ENCODE results near the gene ATP11C. TPM values are rescaled to one million over a fixed set of nuclear protein-coding genes. Genes with fewer than 3 reads are reported as not detected.

ATP11C gene
- polyA plus RNA-seq, 2 of the 4 experiments (the other 2 are of a cell fraction): 16.4 to 34.3 TPM

- CTCF ChIA-PET: interaction anchor here (0.8 kb wide), 1 partner anchor 32 kb away, joined by 3 read pairs; no protein-coding TSS in a partner anchor
- no peak for FAIRE-seq
Measured at GRCh38 chrX:139881130-139881529, 51.7 kb downstream of the ATP11C start.

DNA sequence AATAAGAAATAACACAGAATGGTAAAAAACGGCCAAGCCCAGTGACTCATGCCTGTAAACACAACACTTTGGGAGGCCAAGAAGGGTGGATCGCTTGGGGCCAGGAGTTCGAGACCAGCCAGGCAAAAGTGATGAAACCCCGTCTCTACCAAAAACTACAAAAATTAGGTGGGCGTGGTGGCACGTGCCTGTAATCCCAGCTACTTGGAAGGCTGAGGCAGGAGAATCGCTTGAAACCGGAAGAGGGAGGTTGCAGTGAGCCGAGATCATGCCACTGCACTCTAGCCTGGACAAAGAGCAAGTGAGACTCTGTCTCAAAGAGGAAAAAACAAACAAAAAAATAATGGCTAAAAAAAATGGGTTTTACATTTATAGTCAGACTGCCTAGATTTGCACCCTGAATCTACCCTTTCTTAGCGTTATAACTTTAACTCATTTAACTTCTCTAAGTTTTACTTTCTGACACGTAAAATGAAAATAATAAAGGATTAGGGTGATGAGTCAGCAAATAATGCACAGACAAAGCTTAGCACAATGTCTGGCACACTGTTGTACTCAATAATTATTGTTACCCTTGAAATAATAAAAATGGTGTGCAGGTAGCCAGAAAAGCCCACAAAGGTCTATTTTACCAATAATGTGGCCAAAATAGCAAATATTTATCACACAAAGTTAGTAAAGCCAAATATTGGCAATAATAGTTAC, 55.0 kb downstream of the ATP11C start:
- Histone ChIP-seq H3K4me1 (peaks cover 13% of the 10 kb centered on the region), H3K4me3 (no peak overlapping the region), H3K27ac (peak overlapping the region in 1 of 2 experiments; percentile 54; a peak in 2 of 6 replicates), H3K4me2 (peak overlapping the region; percentile 46; the same call in 2 of the 3 replicates), H3K9me3 (no peaks in the 10 kb centered on the region)
- FAIRE-seq (no peak), DNase-seq (ENCODE audit: low read depth in 1 of 2, low spot score in 1 of 2) (peak in 1 of 2 experiments; percentile 11), ATAC-seq (no peak)
- CTCF ChIA-PET: no interaction called here
- peak; percentile 96 for TF ChIP-seq MAFK (IDR thresholded peaks at IDR 0.05; ENCODE audit: partially characterized antibody)
- TF ChIP-seq CHD4 (IDR thresholded peaks at IDR 0.05; ENCODE audit: borderline replicate concordance): no peak
- no peak for TF ChIP-seq ZFP36 (IDR thresholded peaks at IDR 0.05; ENCODE audit: borderline replicate concordance, partially characterized antibody)
- WGBS (ENCODE audit: missing lambda C conversion rate): 66% methylated on average over 11 of the region's 11 CpGs
- POLR2A ChIA-PET: no interaction called here

More at GRCh38 chrX:139881130-139881529, 51.7 kb downstream of the ATP11C start:
- POLR2A ChIA-PET: no interaction called here
- H3K4me2 ChIP-seq: no peak overlapping the region
- peaks cover 13% of the 10 kb centered on the region for H3K4me1 ChIP-seq
- no peak overlapping the region for H3K4me3 ChIP-seq
- no peak overlapping the region for H3K27ac ChIP-seq
- no peak for ATAC-seq
- DNase-seq (ENCODE audit: low read depth in 1 of 2, low spot score in 1 of 2): no peak
- 95% methylated on average over 4 of the region's 4 CpGs for WGBS (ENCODE audit: missing lambda C conversion rate)
- TF ChIP-seq RAD21 (conservative IDR thresholded peaks at IDR 0.05 in 1 of 2, IDR thresholded peaks at IDR 0.05 in 1 of 2) (no peak), CTCF (IDR thresholded peaks at IDR 0.05) (no peak), FOSB (CRISPR knock-in tag; IDR thresholded peaks at IDR 0.05) (no peak), KDM1A (IDR thresholded peaks at IDR 0.05; ENCODE audit: low read depth) (no peak), HDAC2 (IDR thresholded peaks at IDR 0.05) (no peak), CEBPB (IDR thresholded peaks at IDR 0.05) (no peak), MAZ (IDR thresholded peaks at IDR 0.05; ENCODE audit: borderline replicate concordance, low read depth, low read length) (no peak), JUNB (IDR thresholded peaks at IDR 0.05) (no peak), CHD2 (IDR thresholded peaks at IDR 0.05; ENCODE audit: low read length, partially characterized antibody) (no peak), POLR2A (IDR thresholded peaks at IDR 0.05; ENCODE audit: low read length) (no peak), HOXB5 (CRISPR knock-in tag; IDR thresholded peaks at IDR 0.05) (no peak), RARB (CRISPR knock-in tag; IDR thresholded peaks at IDR 0.05) (no peak), HOXB13 (CRISPR knock-in tag; IDR thresholded peaks at IDR 0.05; ENCODE audit: low read depth) (no peak), FOSL2 (IDR thresholded peaks at IDR 0.05) (no peak), FOSL2 (CRISPR knock-in tag; IDR thresholded peaks at IDR 0.05) (no peak), MAFK (IDR thresholded peaks at IDR 0.05; ENCODE audit: partially characterized antibody) (no peak), ZNF302 (CRISPR knock-in tag; IDR thresholded peaks at IDR 0.05) (no peak), RFX5 (IDR thresholded peaks at IDR 0.05) (no peak), EHF (CRISPR knock-in tag; IDR thresholded peaks at IDR 0.05) (no peak)
- TF ChIP-seq, protein P1, sequence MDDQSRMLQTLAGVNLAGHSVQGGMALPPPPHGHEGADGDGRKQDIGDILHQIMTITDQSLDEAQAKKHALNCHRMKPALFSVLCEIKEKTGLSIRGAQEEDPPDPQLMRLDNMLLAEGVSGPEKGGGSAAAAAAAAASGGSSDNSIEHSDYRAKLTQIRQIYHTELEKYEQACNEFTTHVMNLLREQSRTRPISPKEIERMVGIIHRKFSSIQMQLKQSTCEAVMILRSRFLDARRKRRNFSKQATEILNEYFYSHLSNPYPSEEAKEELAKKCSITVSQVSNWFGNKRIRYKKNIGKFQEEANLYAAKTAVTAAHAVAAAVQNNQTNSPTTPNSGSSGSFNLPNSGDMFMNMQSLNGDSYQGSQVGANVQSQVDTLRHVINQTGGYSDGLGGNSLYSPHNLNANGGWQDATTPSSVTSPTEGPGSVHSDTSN (IDR thresholded peaks at IDR 0.05): no peak
- TF ChIP-seq, protein P2, sequence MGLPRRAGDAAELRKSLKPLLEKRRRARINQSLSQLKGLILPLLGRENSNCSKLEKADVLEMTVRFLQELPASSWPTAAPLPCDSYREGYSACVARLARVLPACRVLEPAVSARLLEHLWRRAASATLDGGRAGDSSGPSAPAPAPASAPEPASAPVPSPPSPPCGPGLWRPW (IDR thresholded peaks at IDR 0.05): no peak
- H3K9me3 ChIP-seq: no peaks in the 10 kb centered on the region
